A673 (cell line): ENCODE results near the gene KCNMA1.

Experiments used
- EZH2 ChIP-seq: fragments of 200-600 bp; sonication (generic); IDR thresholded peaks from 2 replicates; pipeline ENCODE4 v1.6.1; 2017; ENCODE audit warnings: borderline replicate concordance, low read depth, mild to moderate bottlenecking, mixed read lengths, antibody characterized with exemption, low read length; ENCODE audit not compliant: poor library complexity, severe bottlenecking
- TF ChIP-seq, protein P1 (sequence below): fragments of 300-800, 200-600 bp; sonication (generic); conservative IDR thresholded peaks from 2 replicates; pipeline ENCODE4 v1.5.1; 2017; ENCODE audit warnings: low read depth, mild to moderate bottlenecking, antibody characterized with exemption, low read length, moderate library complexity, mixed read lengths

DNA sequence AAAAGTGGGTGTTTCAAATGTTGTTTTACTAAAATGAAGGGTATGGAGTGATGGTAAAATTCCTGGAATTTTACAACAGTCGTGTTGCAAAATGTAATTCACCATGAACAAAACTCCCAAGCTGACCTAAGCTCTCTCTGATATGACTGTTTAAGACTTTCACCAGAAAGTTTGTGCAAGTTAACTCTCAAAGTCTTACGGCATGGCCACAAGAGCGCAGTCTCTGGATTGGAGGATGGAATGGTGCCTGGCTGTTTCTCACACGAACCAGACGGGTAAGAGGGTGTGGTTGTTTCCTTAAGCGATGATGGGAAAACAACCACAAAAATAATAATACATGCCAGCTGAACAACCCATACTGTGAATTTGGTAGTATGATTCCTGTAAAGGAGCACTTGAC lies 662.5 kb downstream of the KCNMA1 start:
- TF ChIP-seq EZH2, result no peak
- TF ChIP-seq, protein P1, sequence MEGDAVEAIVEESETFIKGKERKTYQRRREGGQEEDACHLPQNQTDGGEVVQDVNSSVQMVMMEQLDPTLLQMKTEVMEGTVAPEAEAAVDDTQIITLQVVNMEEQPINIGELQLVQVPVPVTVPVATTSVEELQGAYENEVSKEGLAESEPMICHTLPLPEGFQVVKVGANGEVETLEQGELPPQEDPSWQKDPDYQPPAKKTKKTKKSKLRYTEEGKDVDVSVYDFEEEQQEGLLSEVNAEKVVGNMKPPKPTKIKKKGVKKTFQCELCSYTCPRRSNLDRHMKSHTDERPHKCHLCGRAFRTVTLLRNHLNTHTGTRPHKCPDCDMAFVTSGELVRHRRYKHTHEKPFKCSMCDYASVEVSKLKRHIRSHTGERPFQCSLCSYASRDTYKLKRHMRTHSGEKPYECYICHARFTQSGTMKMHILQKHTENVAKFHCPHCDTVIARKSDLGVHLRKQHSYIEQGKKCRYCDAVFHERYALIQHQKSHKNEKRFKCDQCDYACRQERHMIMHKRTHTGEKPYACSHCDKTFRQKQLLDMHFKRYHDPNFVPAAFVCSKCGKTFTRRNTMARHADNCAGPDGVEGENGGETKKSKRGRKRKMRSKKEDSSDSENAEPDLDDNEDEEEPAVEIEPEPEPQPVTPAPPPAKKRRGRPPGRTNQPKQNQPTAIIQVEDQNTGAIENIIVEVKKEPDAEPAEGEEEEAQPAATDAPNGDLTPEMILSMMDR, result no peak
